BE2C (cell line): ENCODE measurements around the gene ACOT11.
"Not testable (repeated sequence)": the region's sequence is repeated elsewhere in the genome, so short reads cannot be mapped to it uniquely, and the experiment has no call there.

Experiments
- DNase-seq: peaks from one replicate; pipeline ENCODE4 v3.0.0-alpha.2; 2020
- H3K27me3 ChIP-seq: fragments of 250-450 bp; sonication (Bioruptor Pico); 2 replicates; pipeline ENCODE4 v1.5.1; 2020; ENCODE audit warnings: mild to moderate bottlenecking
- H3K36me3 ChIP-seq: fragments of 250-450 bp; sonication (Bioruptor Pico); 2 replicates; pipeline ENCODE4 v1.5.1; 2020; ENCODE audit warnings: mild to moderate bottlenecking
- H3K4me1 ChIP-seq: fragments of 250-450 bp; sonication (Bioruptor Pico); 2 replicates; pipeline ENCODE4 v1.5.1; 2020
- H3K4me3 ChIP-seq: 2 replicates; pipeline ENCODE4 v1.5.1; 2011; ENCODE audit warnings: low read depth, low read length
- H3K9me3 ChIP-seq: fragments of 250-450 bp; sonication (Bioruptor Pico); 2 replicates; pipeline ENCODE4 v1.5.1; 2020
- CTCF ChIP-seq: IDR thresholded peaks from 2 replicates; pipeline ENCODE4 v1.5.1; 2012; ENCODE audit warnings: mild to moderate bottlenecking, low read depth, low read length

The ACOT11 gene

GRCh38 chr1:54528613-54529012 is 19.4 kb upstream of the ACOT11 start:
- H3K4me1 ChIP-seq = no peaks in the 10 kb centered on the region
- no peak overlapping the region for H3K4me3 ChIP-seq
- H3K36me3 ChIP-seq = no peaks in the 10 kb centered on the region
- no peak for DNase-seq
- no peaks in the 10 kb centered on the region for H3K9me3 ChIP-seq
- no peak for TF ChIP-seq CTCF
- no peaks in the 10 kb centered on the region for H3K27me3 ChIP-seq

GRCh38 chr1:54532033-54532432 is 16.0 kb upstream of the ACOT11 start:
- no peak overlapping the region for H3K4me3 ChIP-seq
- H3K9me3 ChIP-seq = no peaks in the 10 kb centered on the region
- TF ChIP-seq CTCF = no peak
- DNase-seq = no peak
- H3K36me3 ChIP-seq = no peaks in the 10 kb centered on the region
- no peaks in the 10 kb centered on the region for H3K27me3 ChIP-seq
- no peaks in the 10 kb centered on the region for H3K4me1 ChIP-seq

GRCh38 chr1:54536656-54537055 is 11.4 kb upstream of the ACOT11 start:
- H3K4me1 ChIP-seq, H3K9me3 ChIP-seq, H3K36me3 ChIP-seq, DNase-seq, H3K27me3 ChIP-seq, H3K4me3 ChIP-seq: not testable (repeated sequence)

- TF ChIP-seq CTCF = no peak
- no peak overlapping the region for H3K4me3 ChIP-seq
Observed at GRCh38 chr1:54537611-54538010, 10.4 kb upstream of the ACOT11 start.

GRCh38 chr1:54538538-54538937 is 9.5 kb upstream of the ACOT11 start:
- H3K4me1 ChIP-seq = peaks cover 10% of the 10 kb centered on the region
- no peaks in the 10 kb centered on the region for H3K27me3 ChIP-seq
- DNase-seq = no peak
- H3K36me3 ChIP-seq = no peaks in the 10 kb centered on the region
- TF ChIP-seq CTCF = no peak
- no peaks in the 10 kb centered on the region for H3K9me3 ChIP-seq
- no peak overlapping the region for H3K4me3 ChIP-seq

More at GRCh38 chr1:54537611-54538010, 10.4 kb upstream of the ACOT11 start:
- no peaks in the 10 kb centered on the region for H3K27me3 ChIP-seq
- DNase-seq = no peak
- no peaks in the 10 kb centered on the region for H3K9me3 ChIP-seq
- H3K36me3 ChIP-seq = no peaks in the 10 kb centered on the region
- H3K4me1 ChIP-seq = peaks cover under 1% of the 10 kb centered on the region

- Histone ChIP-seq H3K27me3 (no peaks in the 10 kb centered on the region), H3K4me1 (peaks cover 21% of the 10 kb centered on the region), H3K4me3 (no peak overlapping the region), H3K36me3 (no peaks in the 10 kb centered on the region), H3K9me3 (no peaks in the 10 kb centered on the region)
- TF ChIP-seq CTCF = no peak
- no peak for DNase-seq
Observed at GRCh38 chr1:54540582-54541295, 7.3 kb upstream of the ACOT11 start.
